NCI-H2029 treated with DMSO at 0.1 percent for 48 hours (cell line): ENCODE measurements around the gene DAGLB.
"Not testable (repeated sequence)": the region's sequence is repeated elsewhere in the genome, so short reads cannot be mapped to it uniquely, and the experiment has no call there.

ENCODE experiments used
- DNase-seq: peaks from one replicate; lab custom pipeline; 2025; lab: John Stamatoyannopoulos, UW

Gene DAGLB

DNA sequence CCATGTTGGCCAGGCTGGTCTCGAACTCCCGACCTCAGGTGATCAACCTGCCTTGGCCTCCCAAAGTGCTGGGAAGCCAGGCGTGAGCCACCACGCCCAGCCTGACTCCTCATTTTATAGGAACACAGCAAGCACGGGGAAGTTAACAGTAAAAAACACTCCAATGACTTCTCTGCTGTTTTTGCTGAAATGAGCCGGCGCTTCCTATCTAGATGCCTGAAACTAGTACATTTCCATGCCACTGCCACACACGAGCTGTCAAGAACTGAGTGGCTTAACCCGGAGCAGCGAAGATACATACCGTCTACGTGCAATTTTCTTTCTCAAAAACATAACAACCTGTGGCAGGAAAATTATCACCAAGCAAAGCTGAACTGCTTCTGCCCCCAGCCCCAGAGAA, 16.8 kb downstream of the DAGLB start:
- DNase-seq = no peak

- no peak for DNase-seq
Observed at GRCh38 chr7:6430271-6430940, 17.3 kb downstream of the DAGLB start.

GRCh38 chr7:6425948-6426347, 21.8 kb downstream of the DAGLB start:
- no peak for DNase-seq

DNA sequence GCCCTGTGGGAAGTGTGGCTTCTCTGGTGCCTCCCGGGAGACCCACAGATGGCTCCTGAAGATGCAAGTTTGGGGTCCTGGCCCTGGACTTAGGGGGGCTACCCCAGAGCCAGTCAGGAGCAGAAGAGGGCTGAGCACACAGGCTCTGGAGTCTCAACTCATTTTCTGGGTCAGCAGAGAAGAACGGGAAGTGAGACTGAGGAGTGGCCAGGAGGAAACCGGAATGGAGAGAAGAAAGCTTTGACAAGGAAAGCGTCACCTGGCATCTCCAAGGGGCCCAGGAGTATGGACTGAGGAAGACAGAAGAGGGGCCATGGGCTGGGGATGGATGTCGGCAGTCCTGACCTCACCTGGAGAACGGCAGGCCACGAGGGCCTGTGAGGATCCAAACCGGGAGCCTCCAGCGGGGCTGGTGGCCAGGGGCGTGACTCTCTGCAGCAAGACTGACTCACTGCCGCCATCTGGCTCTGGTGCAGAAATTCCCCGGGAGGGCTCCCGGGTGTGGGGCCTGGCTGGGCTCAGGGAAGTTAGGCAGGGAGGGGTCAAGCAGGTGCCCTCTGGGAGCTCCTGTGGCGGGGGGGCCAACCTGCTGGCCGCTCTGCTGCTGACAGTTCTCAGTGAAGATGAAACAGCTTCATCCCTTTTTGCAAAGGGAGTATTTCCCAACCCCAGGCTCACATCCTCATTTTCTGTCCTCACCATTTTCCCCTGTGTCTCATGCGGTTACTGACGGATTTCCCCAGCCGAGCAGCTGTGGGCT, 23.6 kb downstream of the DAGLB start:
- DNase-seq = no peak

DNA sequence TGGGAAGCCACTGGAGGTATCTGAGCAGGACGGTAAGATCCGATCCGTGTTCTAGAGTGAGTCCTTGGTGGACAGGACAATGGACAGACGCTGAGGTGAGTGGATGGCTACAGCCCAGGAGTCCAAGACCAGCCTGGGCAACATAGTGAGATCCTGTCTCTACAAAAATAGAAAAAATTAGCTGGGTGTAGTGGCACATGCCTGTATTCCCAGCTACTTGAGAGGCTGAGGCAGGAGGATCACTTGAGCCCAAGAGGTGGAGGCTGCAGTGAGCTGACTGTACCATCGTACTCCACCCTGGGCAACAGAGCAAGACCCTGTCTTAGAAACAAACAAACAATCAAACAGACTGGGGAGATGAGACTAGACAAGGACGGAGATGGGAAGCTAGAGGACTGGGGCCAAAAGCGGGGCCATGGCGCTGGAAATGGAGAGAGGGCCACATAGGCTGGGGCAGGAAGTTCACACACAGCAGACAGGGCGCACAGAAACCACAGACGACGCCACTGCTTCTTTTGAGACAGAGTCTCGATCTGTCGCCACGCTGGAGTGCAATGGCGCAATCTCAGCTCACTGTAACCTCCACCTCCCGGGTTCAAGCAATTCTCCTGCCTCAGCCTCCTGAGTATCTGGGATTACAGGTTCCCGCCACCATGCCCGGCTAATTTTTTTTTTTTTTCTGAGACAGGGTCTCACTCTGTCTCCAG, 24.7 kb downstream of the DAGLB start:
- no peak for DNase-seq

- no peak for DNase-seq
Observed at GRCh38 chr7:6422095-6422494, 25.7 kb downstream of the DAGLB start.

DNA sequence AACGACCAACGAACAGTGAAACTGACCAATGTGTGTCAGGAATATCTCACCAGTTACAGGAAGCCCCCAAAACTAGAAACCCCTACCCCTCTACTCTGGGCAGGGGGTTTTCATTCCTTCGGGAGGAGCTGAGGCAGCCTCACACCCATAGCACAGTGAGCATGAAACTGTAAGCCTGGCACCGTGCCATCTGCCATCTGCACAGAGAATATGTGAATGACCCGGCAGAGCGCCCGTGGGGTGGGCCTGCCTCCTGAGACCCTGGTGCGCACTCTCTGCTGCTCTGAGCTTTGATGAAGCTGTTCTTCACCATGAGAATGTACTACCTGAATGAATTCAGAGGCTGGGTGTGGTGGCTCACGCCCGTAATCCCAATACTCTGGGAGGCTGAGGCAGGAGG, 27.1 kb downstream of the DAGLB start:
- DNase-seq = no peak

GRCh38 chr7:6419310-6419773, 28.4 kb downstream of the DAGLB start:
- DNase-seq = no peak

GRCh38 chr7:6417408-6417807, 30.3 kb downstream of the DAGLB start:
- no peak for DNase-seq

- DNase-seq = no peak
Observed at GRCh38 chr7:6416516-6417145, 31.1 kb downstream of the DAGLB start.

DNA sequence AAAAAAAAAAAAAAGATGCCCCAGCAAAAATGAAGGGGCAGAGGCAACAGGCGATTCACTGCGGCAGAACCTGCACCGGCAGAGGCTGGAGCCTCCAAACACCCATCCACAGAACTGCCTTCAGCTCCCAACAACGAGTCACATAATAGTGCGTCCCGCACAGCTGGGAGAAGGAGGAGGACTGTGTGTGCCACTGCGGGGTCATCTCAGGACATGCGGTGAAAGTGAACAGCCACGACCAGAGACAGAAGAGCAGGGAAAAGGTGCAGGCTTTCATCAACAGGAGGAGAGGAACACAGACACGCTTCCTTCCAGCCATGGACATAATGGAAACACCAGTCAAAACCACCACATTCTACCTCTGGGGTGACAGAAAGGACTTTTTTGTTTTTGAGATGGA, 34.1 kb downstream of the DAGLB start:
- no peak for DNase-seq

DNA sequence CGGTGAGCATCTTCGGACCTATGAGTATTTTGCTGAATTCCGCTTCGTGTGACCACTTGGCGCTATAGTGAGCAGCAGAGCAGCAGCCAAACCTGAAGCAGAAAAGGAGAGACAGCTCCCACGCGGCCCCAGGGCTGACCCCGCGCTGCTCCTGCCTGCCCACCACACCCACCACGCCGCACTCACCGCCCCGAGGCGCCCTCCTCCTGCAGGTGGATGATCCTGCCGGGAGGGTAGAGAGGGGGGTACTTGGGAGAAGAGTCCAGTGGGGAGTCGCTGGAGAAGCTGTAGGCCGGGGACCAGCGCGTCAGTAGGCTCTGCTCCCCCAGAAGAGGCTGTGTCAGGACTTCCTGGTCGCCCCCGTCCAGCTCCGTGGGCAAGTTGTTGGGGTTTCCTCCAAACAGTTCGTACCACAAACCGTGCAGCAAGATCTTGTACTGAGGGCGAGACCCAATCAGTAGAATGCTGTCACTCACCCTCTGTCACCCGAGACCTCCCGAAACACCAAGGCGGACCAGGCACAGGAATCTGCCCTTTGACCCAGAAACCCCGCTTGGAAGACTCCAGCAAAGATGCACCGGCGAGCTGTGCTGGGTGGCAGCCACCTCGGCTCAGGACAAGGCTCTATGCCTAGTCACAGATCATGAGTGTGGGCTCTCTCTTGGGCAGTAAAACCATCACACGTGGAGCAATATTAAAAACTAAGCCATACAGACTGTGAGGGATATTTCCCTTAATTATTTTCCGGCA, 37.6 kb downstream of the DAGLB start:
- DNase-seq = no peak

DNA sequence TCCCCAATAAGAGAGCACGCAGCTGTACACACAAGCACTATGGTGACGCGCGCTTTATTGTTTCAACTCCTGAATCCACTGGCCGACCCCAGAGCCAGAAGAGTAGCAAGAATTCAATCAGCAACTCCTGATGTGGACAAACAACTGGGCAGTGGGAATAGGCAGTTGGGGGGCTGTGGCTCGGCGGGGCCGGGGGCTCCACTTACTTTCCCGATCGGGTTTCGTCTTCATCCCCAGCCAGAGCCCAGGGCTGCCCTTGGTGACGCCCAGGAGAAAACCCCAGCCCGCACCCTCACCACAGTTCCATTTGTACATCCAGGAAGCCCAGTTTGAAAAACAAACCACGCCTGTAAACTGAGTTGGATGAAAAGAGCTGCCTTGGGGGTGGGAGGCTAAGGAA, 38.7 kb downstream of the DAGLB start:
- no peak for DNase-seq

- no peak for DNase-seq
Observed at GRCh38 chr7:6407434-6407833, 40.3 kb downstream of the DAGLB start.

GRCh38 chr7:6406121-6406520, 41.6 kb downstream of the DAGLB start:
- no peak for DNase-seq

DNA sequence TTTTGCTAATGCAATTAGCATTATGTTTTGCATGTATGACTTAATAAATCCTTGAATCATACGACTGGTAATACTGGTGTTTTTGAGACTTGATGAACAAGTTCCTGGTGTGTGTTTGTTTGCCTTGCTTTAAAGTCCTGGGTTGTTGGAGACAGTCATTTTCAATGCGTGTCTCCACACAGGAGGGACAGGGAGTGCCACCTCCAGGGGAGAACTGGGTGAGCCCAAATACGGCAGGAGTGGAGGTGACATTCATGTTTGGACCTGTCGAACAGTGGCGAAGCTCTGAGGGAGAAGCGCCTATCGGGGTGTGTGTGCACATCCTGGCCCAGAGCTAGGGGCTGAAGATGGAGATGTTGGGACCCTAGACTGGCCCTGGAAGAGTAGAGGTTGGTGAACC, 43.8 kb downstream of the DAGLB start:
- no peak for DNase-seq

DNA sequence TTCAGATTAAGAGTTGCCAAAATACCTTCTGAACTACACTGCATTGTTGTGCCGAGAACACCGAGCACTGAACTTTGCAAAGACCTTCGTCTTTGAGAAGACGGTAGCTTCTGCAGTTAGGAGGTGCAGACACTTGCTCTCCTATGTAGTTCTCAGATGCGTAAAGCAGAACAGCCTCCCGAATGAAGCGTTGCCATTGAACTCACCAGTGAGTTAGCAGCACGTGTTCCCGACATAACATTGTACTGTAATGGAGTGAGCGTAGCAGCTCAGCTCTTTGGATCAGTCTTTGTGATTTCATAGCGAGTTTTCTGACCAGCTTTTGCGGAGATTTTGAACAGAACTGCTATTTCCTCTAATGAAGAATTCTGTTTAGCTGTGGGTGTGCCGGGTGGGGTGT, 45.0 kb downstream of the DAGLB start:
- DNase-seq = no peak

DNA sequence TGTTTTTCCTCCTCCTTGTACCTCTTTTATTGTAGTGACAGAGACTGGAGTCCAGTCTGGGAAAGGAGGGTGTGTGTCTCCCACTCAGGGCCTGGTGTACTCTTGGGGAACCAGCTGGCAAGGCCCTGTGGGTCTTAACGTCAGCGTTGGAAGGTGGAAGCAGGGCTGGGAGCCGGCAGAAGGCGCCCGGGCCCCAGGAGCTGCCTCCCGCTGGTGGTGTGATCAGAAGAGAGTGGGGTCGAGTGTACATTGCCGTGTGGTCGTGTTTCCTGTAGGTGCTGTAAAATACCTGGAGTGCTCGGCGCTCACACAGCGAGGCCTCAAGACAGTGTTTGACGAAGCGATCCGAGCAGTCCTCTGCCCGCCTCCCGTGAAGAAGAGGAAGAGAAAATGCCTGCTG, 45.7 kb downstream of the DAGLB start:
- DNase-seq = no peak

DNA sequence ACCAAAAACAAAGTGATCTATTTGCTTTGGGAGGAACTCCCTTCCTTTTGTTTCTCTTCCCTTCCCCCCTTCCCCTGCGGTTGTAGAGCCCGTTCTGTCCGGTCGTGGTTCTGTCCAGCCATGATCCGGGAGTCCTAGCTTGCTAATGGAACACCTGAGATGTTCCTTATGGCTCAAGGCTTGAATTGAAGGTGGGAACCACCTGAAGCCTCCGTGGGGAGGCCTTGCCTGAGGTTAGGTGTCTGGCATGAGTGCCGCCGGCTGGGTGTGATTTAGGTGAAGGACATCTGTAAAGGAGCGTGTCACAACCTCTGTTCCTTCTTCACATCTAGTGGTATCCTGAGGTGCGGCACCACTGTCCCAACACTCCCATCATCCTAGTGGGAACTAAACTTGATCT, 46.2 kb downstream of the DAGLB start:
- no peak for DNase-seq

GRCh38 chr7:6400243-6401105, 47.3 kb downstream of the DAGLB start:
- not testable (repeated sequence) for DNase-seq

GRCh38 chr7:6399351-6399750, 48.4 kb downstream of the DAGLB start:
- DNase-seq = no peak
